LNCaP clone FGC (cell line): ENCODE results near the gene UBE2F.

Source experiments
- DNase-seq: peaks from one replicate; pipeline ENCODE4 v3.0.0-alpha.2; 2011; ENCODE audit warnings: low read depth
- H3K4me3 ChIP-seq: 2 replicates; pipeline ENCODE4 v1.5.1; 2011; ENCODE audit warnings: mild to moderate bottlenecking, low read depth, low read length, control low read depth
- CTCF ChIP-seq: IDR thresholded peaks from 2 replicates; pipeline ENCODE4 v1.5.1; 2012; ENCODE audit warnings: mild to moderate bottlenecking; ENCODE audit not compliant: control insufficient read depth, insufficient read depth; ENCODE audit errors: extremely low read depth

Gene UBE2F

GRCh38 chr2:237987268-237987667 lies 20.5 kb downstream of the UBE2F start:
- no peak for TF ChIP-seq CTCF
- H3K4me3 ChIP-seq = no peak overlapping the region
- no peak for DNase-seq

GRCh38 chr2:237993701-237994100 lies 26.9 kb downstream of the UBE2F start:
- no peak overlapping the region for H3K4me3 ChIP-seq
- DNase-seq = no peak
- TF ChIP-seq CTCF = no peak

- no peak for TF ChIP-seq CTCF
- DNase-seq = no peak
- no peak overlapping the region for H3K4me3 ChIP-seq
Measured at GRCh38 chr2:237995036-237995435, 28.2 kb downstream of the UBE2F start.

- TF ChIP-seq CTCF = no peak
- no peak for DNase-seq
- no peak overlapping the region for H3K4me3 ChIP-seq
Measured at GRCh38 chr2:237996021-237996593, 29.3 kb downstream of the UBE2F start.

GRCh38 chr2:237997521-237997920 lies 30.7 kb downstream of the UBE2F start:
- no peak overlapping the region for H3K4me3 ChIP-seq
- no peak for DNase-seq
- no peak for TF ChIP-seq CTCF

- DNase-seq = no peak
- no peak for TF ChIP-seq CTCF
Measured at GRCh38 chr2:237998530-237998929, 31.7 kb downstream of the UBE2F start.

GRCh38 chr2:238003234-238004031 lies 36.6 kb downstream of the UBE2F start:
- no peak overlapping the region for H3K4me3 ChIP-seq
- DNase-seq = no peak
- no peak for TF ChIP-seq CTCF

More at GRCh38 chr2:237998530-237998929, 31.7 kb downstream of the UBE2F start:
- H3K4me3 ChIP-seq = no peak overlapping the region
